Activated naive CD8-positive, alpha-beta T cell treated with anti-CD3 and anti-CD28 coated beads, Interleukin-2, amount 10 ng/mL, durations not matched to agents 7 days and 5 days (primary cell): ENCODE measurements around the gene CHTF8. TPM values are rescaled to one million over a fixed set of nuclear protein-coding genes. Genes with fewer than 3 reads are reported as not detected.
"Not testable (repeated sequence)": the region's sequence is repeated elsewhere in the genome, so short reads cannot be mapped to it uniquely, and the experiment has no call there.

Source experiments
- ATAC-seq: fragments of 150-1000 bp; cut with Tn5 transposase; one replicate; pipeline ENCODE4 v1.10.0; 2021; ENCODE audit warnings: low read depth, moderate library complexity
- POLR2A ChIA-PET: fragments of 350-600 bp; sonication (Branson Sonifier 250); formaldehyde crosslinking; loops from one replicate; lab custom pipeline; 2021; ENCODE audit warnings: antibody characterized with exemption; lab: Charles Lee
- DNase-seq: peaks from one replicate; pipeline ENCODE4 v3.0.0; 2021
- H3K27ac Mint-ChIP-seq: one replicate; pipeline ENCODE4 v1.8.0; 2022; ENCODE audit warnings: mild to moderate bottlenecking, mixed read lengths
- H3K27me3 Mint-ChIP-seq: one replicate; pipeline ENCODE4 v1.8.0; 2022; ENCODE audit warnings: mild to moderate bottlenecking, moderate library complexity, mixed read lengths
- H3K36me3 Mint-ChIP-seq: one replicate; pipeline ENCODE4 v1.8.0; 2021; ENCODE audit warnings: mild to moderate bottlenecking, mixed read lengths
- H3K4me1 Mint-ChIP-seq: one replicate; pipeline ENCODE4 v1.8.0; 2021; ENCODE audit warnings: mixed read lengths
- H3K4me3 Mint-ChIP-seq: one replicate; pipeline ENCODE4 v1.8.0; 2022; ENCODE audit warnings: mild to moderate bottlenecking, moderate library complexity, mixed read lengths
- H3K9me3 Mint-ChIP-seq: one replicate; pipeline ENCODE4 v1.8.0; 2021; ENCODE audit warnings: mixed read lengths
- total RNA-seq, 2 experiments: library from RNA; stranded (reverse); gene quantifications; one replicate each; pipeline ENCODE4 v1.2.3, GENCODE V29; 2021

Gene CHTF8
- total RNA-seq, 2 experiments from 2014 or later, result 126 to 132 TPM

- H3K4me3 Mint-ChIP-seq, result no peak overlapping the region
- H3K27me3 Mint-ChIP-seq, result no peaks in the 10 kb centered on the region
- peaks cover 40% of the 10 kb centered on the region for H3K4me1 Mint-ChIP-seq
- no peak overlapping the region for H3K27ac Mint-ChIP-seq
- ATAC-seq, result no peak
- peaks cover 7% of the 10 kb centered on the region for H3K36me3 Mint-ChIP-seq
- no peak for DNase-seq
- no peaks in the 10 kb centered on the region for H3K9me3 Mint-ChIP-seq
- POLR2A ChIA-PET, result interaction anchor here (0.6 kb wide), 1 partner anchor 196 kb away, joined by 3 read pairs; no protein-coding TSS in a partner anchor
These were observed 1.9 kb downstream of the CHTF8 start for GRCh38 chr16:69130461-69130860.

GRCh38 chr16:69127966-69128510 lies 4.3 kb downstream of the CHTF8 start:
- H3K4me3 Mint-ChIP-seq, result no peak overlapping the region
- peaks cover 25% of the 10 kb centered on the region for H3K4me1 Mint-ChIP-seq

GRCh38 chr16:69126801-69127200 lies 5.6 kb downstream of the CHTF8 start:
- H3K9me3 Mint-ChIP-seq, H3K27me3 Mint-ChIP-seq, DNase-seq, H3K4me3 Mint-ChIP-seq, ATAC-seq, H3K27ac Mint-ChIP-seq, H3K36me3 Mint-ChIP-seq, POLR2A ChIA-PET: not testable (repeated sequence)
- H3K4me1 Mint-ChIP-seq, result peaks cover 25% of the 10 kb centered on the region

More at GRCh38 chr16:69127966-69128510, 4.3 kb downstream of the CHTF8 start:
- no peak for ATAC-seq
- Mint-ChIP-seq H3K27ac (no peak overlapping the region), H3K9me3 (no peaks in the 10 kb centered on the region), H3K36me3 (peaks cover 7% of the 10 kb centered on the region), H3K27me3 (no peaks in the 10 kb centered on the region)
- POLR2A ChIA-PET, result interaction anchor here (0.7 to 0.8 kb wide), 2 partner anchors 9 to 126 kb away, joined by 3 read pairs; no protein-coding TSS in a partner anchor
- DNase-seq, result no peak

GRCh38 chr16:69126221-69126620 lies 6.2 kb downstream of the CHTF8 start:
- Mint-ChIP-seq H3K27ac (no peak overlapping the region), H3K4me1 (peaks cover 24% of the 10 kb centered on the region)
- POLR2A ChIA-PET, result no interaction called here

GRCh38 chr16:69124961-69125360 lies 7.4 kb downstream of the CHTF8 start:
- not testable (repeated sequence) for H3K9me3 Mint-ChIP-seq, ATAC-seq, H3K4me3 Mint-ChIP-seq, DNase-seq, H3K27me3 Mint-ChIP-seq, H3K27ac Mint-ChIP-seq
- H3K4me1 Mint-ChIP-seq, result peaks cover 14% of the 10 kb centered on the region
- POLR2A ChIA-PET, result interaction anchor here (1.2 kb wide), 1 partner anchor 278 kb away, joined by 4 read pairs; no protein-coding TSS in a partner anchor
- H3K36me3 Mint-ChIP-seq, result peaks cover 12% of the 10 kb centered on the region

More at GRCh38 chr16:69126221-69126620, 6.2 kb downstream of the CHTF8 start:
- ATAC-seq (no peak), DNase-seq (no peak)
- peaks cover 5% of the 10 kb centered on the region for H3K36me3 Mint-ChIP-seq
- no peaks in the 10 kb centered on the region for H3K9me3 Mint-ChIP-seq
- no peak overlapping the region for H3K4me3 Mint-ChIP-seq
- H3K27me3 Mint-ChIP-seq, result no peaks in the 10 kb centered on the region

GRCh38 chr16:69124406-69124805 lies 8.0 kb downstream of the CHTF8 start:
- Mint-ChIP-seq H3K4me1 (peaks cover 12% of the 10 kb centered on the region), H3K36me3 (peaks cover 12% of the 10 kb centered on the region)
- H3K9me3 Mint-ChIP-seq, H3K4me3 Mint-ChIP-seq, H3K27me3 Mint-ChIP-seq, DNase-seq, H3K27ac Mint-ChIP-seq, ATAC-seq: not testable (repeated sequence)
- POLR2A ChIA-PET, result interaction anchor here (0.6 to 1.2 kb wide), 4 partner anchors 8 to 421 kb away, joined by 3 to 4 read pairs (median 4); partner anchors contain the start of genes CHTF8 and UTP4

- H3K9me3 Mint-ChIP-seq, result no peaks in the 10 kb centered on the region
- peaks cover 12% of the 10 kb centered on the region for H3K4me1 Mint-ChIP-seq
- H3K27me3 Mint-ChIP-seq, result no peaks in the 10 kb centered on the region
- POLR2A ChIA-PET, result interaction anchor here (0.6 to 1.2 kb wide), 5 partner anchors 9 to 420 kb away, joined by 3 to 8 read pairs (median 4); partner anchors contain the start of genes CHTF8 and UTP4
- peaks cover 17% of the 10 kb centered on the region for H3K36me3 Mint-ChIP-seq
- H3K4me3 Mint-ChIP-seq, result no peak overlapping the region
- peak overlapping the region; percentile 44 for H3K27ac Mint-ChIP-seq
- no peak for DNase-seq
- ATAC-seq, result peak; percentile 45
These were observed 8.5 kb downstream of the CHTF8 start for GRCh38 chr16:69123910-69124309.

- Mint-ChIP-seq H3K27me3 (no peaks in the 10 kb centered on the region), H3K27ac (no peak overlapping the region), H3K4me3 (no peak overlapping the region), H3K4me1 (peaks cover 4% of the 10 kb centered on the region), H3K36me3 (peaks cover 26% of the 10 kb centered on the region), H3K9me3 (no peaks in the 10 kb centered on the region)
- POLR2A ChIA-PET, result no interaction called here
- DNase-seq (peak; percentile 16), ATAC-seq (no peak)
These were observed 12.2 kb downstream of the CHTF8 start for GRCh38 chr16:69120096-69120664.

GRCh38 chr16:69119536-69119935 lies 12.9 kb downstream of the CHTF8 start:
- Mint-ChIP-seq H3K36me3 (peaks cover 26% of the 10 kb centered on the region), H3K4me3 (no peak overlapping the region), H3K27me3 (no peaks in the 10 kb centered on the region), H3K9me3 (no peaks in the 10 kb centered on the region), H3K27ac (no peak overlapping the region), H3K4me1 (peaks cover 7% of the 10 kb centered on the region)
- ATAC-seq (no peak), DNase-seq (no peak)
- POLR2A ChIA-PET, result interaction anchor here (0.5 kb wide), 1 partner anchor 57 kb away, joined by 3 read pairs; no protein-coding TSS in a partner anchor

GRCh38 chr16:69118994-69119393 lies 13.4 kb downstream of the CHTF8 start:
- POLR2A ChIA-PET, result interaction anchor here (0.5 to 0.7 kb wide), 3 partner anchors 9 to 74 kb away, joined by 3 read pairs; no protein-coding TSS in a partner anchor

GRCh38 chr16:69118468-69118867 lies 13.9 kb downstream of the CHTF8 start:
- ATAC-seq (no peak), DNase-seq (no peak)
- POLR2A ChIA-PET, result interaction anchor here (0.6 to 0.7 kb wide), 3 partner anchors 9 to 166 kb away, joined by 3 to 4 read pairs (median 3); no protein-coding TSS in a partner anchor
- H3K4me1 Mint-ChIP-seq, result peaks cover 6% of the 10 kb centered on the region
- H3K9me3 Mint-ChIP-seq, result no peaks in the 10 kb centered on the region
- no peaks in the 10 kb centered on the region for H3K27me3 Mint-ChIP-seq
- H3K36me3 Mint-ChIP-seq, result peaks cover 24% of the 10 kb centered on the region
- H3K4me3 Mint-ChIP-seq, result no peak overlapping the region
- no peak overlapping the region for H3K27ac Mint-ChIP-seq

More at GRCh38 chr16:69118994-69119393, 13.4 kb downstream of the CHTF8 start:
- no peak overlapping the region for H3K4me3 Mint-ChIP-seq
- DNase-seq, result no peak
- H3K27ac Mint-ChIP-seq, result no peak overlapping the region
- peaks cover 24% of the 10 kb centered on the region for H3K36me3 Mint-ChIP-seq
- ATAC-seq, result no peak
- no peaks in the 10 kb centered on the region for H3K9me3 Mint-ChIP-seq
- peaks cover 6% of the 10 kb centered on the region for H3K4me1 Mint-ChIP-seq
- H3K27me3 Mint-ChIP-seq, result no peaks in the 10 kb centered on the region

- H3K36me3 Mint-ChIP-seq, result peaks cover 24% of the 10 kb centered on the region
- H3K9me3 Mint-ChIP-seq, result no peaks in the 10 kb centered on the region
- no peaks in the 10 kb centered on the region for H3K27me3 Mint-ChIP-seq
- H3K4me3 Mint-ChIP-seq, result no peak overlapping the region
- ATAC-seq (no peak), DNase-seq (peak; percentile 7)
- H3K4me1 Mint-ChIP-seq, result peaks cover 7% of the 10 kb centered on the region
- POLR2A ChIA-PET, result no interaction called here
- H3K27ac Mint-ChIP-seq, result no peak overlapping the region
These were observed 15.5 kb downstream of the CHTF8 start for GRCh38 chr16:69116906-69117305.

- POLR2A ChIA-PET, result interaction anchor here (0.5 to 1.0 kb wide), 2 partner anchors 11 to 591 kb away, joined by 3 to 4 read pairs; partner anchors contain the start of gene HAS3
- Mint-ChIP-seq H3K36me3 (peaks cover 24% of the 10 kb centered on the region), H3K27me3 (no peaks in the 10 kb centered on the region), H3K9me3 (no peaks in the 10 kb centered on the region), H3K4me1 (peaks cover 7% of the 10 kb centered on the region), H3K4me3 (no peak overlapping the region), H3K27ac (no peak overlapping the region)
- DNase-seq (no peak), ATAC-seq (no peak)
These were observed 16.0 kb downstream of the CHTF8 start for GRCh38 chr16:69116256-69116875.
